ENCODE measurements around the gene EPSTI1.
"Not testable (repeated sequence)": the region's sequence is repeated elsewhere in the genome, so short reads cannot be mapped to it uniquely, and the experiment has no call there.

The EPSTI1 gene, protein sequence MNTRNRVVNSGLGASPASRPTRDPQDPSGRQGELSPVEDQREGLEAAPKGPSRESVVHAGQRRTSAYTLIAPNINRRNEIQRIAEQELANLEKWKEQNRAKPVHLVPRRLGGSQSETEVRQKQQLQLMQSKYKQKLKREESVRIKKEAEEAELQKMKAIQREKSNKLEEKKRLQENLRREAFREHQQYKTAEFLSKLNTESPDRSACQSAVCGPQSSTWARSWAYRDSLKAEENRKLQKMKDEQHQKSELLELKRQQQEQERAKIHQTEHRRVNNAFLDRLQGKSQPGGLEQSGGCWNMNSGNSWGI
- 44.1 to 67.0 reads per million in 2 donors for total RNA-seq

- DNase-seq = peak; percentile 45
Observed at GRCh38 chr13:42991898-42992763, at the start of gene EPSTI1. EPSTI1 (minus strand) TSS chr13:42992241; CDS start chr13:42992165, 76 bp downstream.

DNA sequence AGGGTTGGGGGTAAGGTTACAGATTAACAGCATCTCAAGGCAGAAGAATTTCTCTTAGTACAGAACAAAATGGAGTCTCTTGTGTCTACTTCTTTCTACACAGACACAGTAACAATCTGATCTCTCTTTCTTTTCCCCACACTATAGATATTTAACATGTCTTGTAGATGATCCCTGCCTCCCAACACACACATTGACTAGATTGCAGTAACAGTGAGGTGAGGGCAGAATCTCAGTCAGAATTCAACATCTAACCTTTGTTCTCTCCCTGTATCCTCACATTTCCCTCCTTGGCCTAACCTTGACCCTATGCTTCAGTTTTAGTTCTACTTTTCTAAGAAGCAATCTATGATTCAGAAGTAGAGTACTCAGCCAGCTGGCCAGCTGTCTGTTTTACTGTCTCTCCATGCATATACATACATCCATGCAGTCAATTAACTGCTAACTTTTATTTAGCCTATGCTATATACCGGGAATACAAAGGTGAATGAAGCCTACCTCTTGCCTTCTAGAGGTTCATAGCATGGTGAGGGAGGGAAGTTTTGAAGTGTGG is 49.4 kb upstream of the EPSTI1 start:
- DNase-seq = no peak

DNA sequence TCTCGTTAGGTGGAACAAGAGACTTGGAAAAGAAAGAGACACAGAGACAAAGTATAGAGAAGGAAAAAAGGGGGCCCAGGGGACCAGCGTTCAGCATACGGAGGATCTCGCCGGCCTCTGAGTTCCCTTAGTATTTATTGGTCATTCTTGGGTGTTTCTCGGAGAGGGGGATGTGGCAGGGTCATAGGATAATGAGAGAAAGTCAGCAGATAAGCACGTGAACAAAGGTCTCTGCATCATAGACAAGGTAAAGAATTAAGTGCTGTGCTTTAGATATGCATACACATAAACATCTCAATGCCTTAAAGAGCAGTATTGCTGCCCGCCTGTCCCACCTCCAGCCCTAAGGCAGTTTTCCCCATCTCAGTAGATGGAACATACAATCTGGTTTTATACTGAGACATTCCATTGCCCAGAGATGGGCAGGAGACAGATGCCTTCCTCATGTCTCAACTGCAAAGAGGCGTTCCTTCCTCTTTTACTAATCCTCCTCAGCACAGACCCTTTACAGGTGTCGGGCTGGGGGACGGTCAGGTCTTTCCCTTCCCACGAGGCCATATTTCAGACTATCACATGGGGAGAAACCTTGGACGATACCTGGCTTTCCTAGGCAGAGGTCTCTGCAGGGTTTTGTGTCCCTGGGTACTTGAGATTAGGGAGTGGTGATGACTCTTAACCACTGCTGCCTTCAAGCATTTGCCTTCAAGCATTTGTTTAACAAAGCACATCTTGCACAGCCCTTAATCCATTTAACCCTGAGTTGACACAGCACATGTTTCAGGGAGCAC is 48.7 kb upstream of the EPSTI1 start:
- not testable (repeated sequence) for DNase-seq

- DNase-seq = no peak
Observed at GRCh38 chr13:43039966-43040365, 47.9 kb upstream of the EPSTI1 start.

GRCh38 chr13:43036351-43037250 is 44.6 kb upstream of the EPSTI1 start:
- no peak for DNase-seq

DNA sequence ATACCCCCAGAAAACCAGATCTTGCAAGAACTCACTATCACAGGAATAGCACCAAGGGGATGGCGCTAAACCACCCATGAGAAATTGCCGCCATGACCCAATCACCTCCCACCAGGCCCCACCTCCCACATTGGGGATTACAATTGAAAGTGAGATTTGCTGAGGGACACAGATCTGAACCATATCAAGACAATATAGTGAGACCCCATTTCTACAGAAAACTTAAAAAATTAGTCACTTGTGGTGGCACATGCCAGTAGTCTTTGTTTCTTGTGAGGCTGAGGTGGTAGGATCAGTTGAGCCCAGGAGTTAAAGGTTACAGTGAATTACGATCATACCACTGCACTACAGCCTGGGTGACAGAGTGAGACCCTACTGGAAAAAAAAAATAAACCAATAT is 41.0 kb upstream of the EPSTI1 start:
- no peak for DNase-seq

- no peak for DNase-seq
Observed at GRCh38 chr13:43031881-43032280, 39.8 kb upstream of the EPSTI1 start.

GRCh38 chr13:43030548-43030947 is 38.5 kb upstream of the EPSTI1 start:
- DNase-seq = no peak

DNA sequence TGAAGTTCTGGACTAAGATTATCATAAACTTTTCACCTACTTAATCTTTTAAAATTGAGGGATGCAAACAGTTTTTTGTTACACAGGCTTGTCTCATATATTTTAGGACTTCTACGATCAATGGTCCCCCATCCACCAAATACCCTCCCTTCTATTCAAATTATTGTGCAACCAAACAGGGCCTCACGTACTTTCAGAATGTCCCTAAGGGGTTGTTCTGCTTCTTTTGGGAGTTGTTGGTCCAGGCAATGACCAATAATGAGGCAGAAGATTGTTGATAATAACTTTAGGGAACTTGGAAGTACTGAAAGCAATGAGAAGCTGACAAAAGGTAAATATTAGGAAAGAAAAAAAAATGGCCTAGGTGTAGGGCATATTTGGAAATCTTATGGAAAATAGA is 34.2 kb upstream of the EPSTI1 start:
- DNase-seq = no peak

- peak; percentile 17 for DNase-seq
Observed at GRCh38 chr13:43023289-43023963, 31.4 kb upstream of the EPSTI1 start, which contains the start of gene DNAJC15. DNAJC15 (plus strand) TSS chr13:43023586; CDS start chr13:43023627, 41 bp downstream.

- DNase-seq = no peak
Observed at GRCh38 chr13:43022934-43023288, 30.9 kb upstream of the EPSTI1 start.

DNA sequence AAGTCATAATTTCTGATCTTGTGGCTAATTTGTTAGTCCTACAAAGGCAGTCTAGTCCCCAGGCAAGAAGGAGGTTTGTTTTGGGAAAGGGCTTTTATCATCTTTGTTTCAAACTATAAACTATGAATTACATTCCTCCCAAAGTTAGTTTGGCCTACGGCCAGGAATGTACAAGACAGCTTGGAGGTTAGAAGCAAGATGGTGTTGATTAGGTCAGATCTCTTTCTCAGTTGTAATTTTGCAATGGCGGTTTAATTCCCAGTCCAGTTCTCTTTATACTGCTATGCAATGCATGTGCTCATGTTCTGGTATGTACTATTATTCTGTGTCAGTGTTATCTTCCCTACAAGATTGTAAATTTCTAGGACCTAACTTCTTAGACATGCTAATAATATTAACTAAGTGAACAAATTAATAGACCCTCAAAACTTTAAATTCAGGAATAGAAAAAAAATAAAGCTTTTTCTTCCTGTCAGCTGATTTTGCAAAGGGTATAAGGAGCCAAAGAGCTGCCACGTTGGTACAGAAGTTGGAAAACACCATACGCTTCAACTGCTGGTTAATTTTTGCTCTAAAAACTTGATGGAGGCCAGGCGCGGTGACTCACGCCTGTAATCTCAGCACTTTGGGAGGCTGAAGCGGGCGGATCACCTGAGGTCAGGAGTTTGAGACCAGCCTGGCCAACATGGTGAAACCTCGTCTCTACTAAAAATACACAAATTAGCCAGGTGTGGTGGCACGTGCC is 30.1 kb upstream of the EPSTI1 start:
- DNase-seq = no peak

GRCh38 chr13:43020794-43021193 is 28.8 kb upstream of the EPSTI1 start:
- no peak for DNase-seq

DNA sequence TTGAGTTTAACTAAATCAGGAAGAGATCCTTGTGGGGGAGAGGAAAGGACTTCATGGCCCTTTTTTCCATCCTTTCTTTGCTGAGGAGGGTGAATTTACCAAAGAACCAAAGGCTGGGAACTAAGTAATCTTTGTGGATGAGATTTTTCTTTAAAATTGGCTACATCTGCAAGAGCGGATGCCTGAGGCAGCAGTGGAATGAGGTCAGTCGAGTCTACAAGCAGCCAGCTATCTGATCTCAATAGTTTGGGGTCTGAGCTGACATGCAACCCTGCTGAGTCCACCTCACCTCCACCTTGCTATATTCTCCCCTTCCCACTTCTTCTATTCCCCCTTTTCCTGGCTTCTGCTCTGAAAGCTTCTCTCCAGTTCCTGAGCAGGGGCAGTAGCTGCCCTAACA is 27.8 kb upstream of the EPSTI1 start:
- DNase-seq = no peak

DNA sequence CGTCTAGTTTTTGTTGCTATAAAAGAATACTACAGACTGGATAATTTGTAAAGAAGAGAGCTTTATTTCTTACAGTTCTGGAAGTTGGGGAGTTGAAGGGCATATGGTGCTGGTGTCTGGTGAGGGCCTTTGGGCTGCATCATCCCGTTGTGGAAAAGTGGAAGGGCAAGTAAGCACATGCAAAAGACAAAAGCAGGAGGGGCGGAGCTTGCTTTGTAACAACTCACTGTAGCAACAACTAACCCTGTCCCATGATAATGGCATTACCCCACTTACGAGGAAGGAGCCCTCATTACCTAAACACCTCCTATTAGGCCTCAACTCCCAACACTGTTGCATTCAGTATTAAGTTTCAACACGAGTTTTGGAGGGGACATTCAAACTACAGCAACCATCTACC is 24.2 kb upstream of the EPSTI1 start:
- DNase-seq = no peak

- no peak for DNase-seq
Observed at GRCh38 chr13:43014162-43014561, 22.1 kb upstream of the EPSTI1 start.

- no peak for DNase-seq
Observed at GRCh38 chr13:43009506-43009905, 17.5 kb upstream of the EPSTI1 start.

DNA sequence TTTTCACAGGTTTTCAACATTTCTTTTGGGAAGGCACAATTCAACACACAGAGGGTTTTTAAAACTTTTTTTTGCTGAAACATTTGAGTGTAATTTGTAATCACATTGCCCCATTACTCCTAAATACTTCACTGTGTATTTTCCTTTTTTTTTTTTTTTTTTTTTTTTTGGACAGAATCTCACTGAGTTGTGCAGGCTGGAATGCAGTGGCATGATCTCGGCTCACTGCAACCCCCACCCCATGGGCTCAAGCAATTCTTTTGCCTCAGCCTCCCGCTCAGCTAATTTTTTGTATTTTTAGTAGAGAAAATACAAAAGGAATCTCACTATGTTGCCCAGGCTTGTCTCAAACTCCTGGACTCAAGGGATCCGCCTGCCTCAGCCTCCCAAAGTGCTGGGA is 16.6 kb upstream of the EPSTI1 start:
- DNase-seq = no peak

- no peak for DNase-seq
Observed at GRCh38 chr13:43006893-43007631, 15.0 kb upstream of the EPSTI1 start.

Data from activated gamma-delta T cell (primary cell).